CD4-positive, alpha-beta T cell treated with Interleukin-4 for 1 hour (primary cell): ENCODE data around the gene SLC2A11.

ENCODE experiments used
- DNase-seq, 2 donors: peaks; one replicate each; pipeline ENCODE4 v3.0.0-alpha.2; 2020 to 2022

Gene SLC2A11, protein sequence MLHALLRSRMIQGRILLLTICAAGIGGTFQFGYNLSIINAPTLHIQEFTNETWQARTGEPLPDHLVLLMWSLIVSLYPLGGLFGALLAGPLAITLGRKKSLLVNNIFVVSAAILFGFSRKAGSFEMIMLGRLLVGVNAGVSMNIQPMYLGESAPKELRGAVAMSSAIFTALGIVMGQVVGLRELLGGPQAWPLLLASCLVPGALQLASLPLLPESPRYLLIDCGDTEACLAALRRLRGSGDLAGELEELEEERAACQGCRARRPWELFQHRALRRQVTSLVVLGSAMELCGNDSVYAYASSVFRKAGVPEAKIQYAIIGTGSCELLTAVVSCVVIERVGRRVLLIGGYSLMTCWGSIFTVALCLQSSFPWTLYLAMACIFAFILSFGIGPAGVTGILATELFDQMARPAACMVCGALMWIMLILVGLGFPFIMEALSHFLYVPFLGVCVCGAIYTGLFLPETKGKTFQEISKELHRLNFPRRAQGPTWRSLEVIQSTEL

DNA sequence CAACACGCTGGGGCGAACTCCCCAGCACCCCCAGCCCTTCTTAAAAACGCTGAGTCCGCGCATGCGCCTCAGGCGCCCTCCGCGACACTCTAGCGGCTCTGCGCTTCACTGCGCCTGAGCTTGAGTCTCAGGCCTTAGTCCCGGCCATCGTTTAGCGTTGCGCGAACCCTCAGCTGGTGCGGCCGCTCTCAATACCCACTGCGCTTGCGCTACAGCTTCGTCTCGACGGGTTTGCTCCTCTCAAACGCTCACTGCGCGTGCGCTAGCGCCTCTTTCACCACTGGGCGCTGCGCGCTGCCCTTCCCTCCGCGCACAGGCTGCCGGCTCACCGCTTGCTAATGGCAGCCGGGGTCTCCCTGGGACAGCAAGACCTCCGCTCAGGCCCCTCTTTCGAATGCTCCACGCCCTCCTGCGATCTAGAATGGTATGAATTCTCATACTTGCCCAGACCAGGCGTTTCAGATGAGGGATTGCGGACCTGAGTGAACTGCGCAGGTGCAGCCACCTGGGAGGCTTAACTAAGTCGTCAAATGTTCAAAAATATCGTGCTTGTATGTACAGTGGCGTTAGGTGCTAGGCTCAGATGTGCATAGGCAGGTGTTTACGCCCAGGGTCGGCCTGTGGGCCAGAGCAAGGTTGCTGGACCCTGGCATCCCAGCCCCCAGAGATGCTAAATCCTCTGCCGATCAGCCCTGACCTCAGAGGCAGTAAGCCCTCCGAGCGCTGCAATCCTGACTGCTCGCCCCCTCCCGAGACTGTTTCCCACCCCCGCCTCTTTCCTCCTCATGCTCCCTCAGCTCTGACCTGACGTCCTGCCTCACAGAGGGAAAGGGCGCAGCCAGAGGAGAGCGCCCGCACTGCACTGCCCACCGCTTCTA is at the start of gene SLC2A11:
Gene SLC2A11, plus strand, starts transcription at position 270 of the 878 bp plus-strand sequence. Its CDS starts 125 bp downstream, at position 395.
- peak; percentile 96 to 98 for DNase-seq

DNA sequence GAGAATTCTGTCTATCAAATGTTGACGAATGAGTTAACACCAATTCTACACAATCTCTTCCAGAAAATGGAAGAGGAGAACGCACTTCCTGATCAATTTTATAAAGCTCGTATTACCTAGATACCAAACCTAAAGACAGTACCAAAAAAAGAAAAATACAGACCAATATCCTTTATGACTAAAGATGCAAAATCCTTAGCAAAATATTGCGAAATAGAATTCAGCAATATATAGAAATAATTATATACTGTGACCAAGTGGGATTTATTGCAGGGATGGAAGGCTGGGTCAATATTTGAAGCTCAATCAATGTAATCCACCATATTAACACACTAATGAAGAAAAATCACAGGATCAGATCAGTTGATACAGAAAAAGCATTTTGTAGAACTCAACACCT is 45.3 kb upstream of the SLC2A11 start:
- DNase-seq: no peak

DNA sequence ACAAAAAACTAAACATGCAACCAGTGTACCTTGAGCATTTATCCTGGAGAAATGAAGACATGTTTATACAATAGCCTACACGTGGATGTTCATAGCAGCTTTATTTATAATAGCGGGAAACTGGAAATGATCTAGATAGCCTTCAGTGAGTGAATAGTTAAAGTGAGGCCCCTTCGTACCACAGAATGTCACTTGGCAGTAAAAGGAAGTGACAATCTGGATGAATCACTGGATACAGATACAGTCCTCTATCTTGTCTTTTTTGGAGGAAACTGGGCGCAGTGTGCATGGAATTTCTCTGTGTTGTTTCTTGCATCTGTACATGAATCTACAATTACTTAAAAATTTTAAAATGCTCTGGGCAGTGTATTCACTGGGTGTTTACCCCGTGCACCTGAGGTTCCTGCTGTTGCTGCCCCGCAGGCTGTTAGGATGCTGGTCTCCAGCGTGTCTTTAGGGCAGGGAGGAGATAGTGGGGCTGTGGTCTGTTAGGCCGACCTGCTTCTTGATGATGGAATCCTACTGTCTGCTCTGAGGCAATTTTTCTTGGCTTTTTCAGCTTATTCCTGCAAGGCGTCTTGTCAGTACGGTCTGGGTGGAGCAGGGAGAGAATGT is 42.0 kb upstream of the SLC2A11 start:
- DNase-seq: no peak

DNA sequence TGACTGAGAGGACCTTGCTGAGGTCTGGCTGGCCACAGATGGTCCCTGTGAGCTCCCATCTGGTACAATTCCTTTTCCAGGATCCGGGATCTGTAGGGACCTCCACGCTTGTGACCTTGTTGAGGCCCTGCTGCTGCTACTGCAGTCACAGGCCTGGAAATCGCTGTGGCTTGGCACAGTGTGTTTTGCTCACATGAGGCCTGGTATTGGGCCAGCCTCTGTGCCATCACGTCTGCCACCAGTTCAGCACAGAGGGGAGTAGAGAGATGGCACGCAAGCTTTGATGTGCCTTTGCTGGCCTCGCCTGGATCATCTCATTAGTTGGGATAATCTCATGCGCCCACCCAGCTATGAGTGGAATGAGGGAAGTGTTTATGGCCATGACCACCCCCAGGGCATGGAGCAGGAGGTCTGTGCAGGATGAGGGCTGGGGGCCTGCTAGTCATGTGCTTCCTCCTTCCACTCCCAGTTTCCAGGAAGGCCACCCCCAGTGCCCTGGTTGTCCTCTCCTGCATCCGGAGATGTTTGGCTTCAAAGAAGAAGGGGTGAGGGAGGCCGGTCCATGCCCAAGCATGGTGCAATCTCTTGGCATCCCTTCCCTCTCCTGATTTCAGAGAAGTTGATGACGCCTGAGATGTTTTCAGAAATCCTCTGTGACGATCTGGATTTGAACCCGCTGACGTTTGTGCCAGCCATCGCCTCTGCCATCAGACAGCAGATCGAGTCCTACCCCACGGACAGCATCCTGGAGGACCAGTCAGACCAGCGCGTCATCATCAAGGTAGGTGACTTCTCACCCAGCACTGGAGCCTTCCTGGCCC is 41.3 kb upstream of the SLC2A11 start:
- no peak for DNase-seq

DNA sequence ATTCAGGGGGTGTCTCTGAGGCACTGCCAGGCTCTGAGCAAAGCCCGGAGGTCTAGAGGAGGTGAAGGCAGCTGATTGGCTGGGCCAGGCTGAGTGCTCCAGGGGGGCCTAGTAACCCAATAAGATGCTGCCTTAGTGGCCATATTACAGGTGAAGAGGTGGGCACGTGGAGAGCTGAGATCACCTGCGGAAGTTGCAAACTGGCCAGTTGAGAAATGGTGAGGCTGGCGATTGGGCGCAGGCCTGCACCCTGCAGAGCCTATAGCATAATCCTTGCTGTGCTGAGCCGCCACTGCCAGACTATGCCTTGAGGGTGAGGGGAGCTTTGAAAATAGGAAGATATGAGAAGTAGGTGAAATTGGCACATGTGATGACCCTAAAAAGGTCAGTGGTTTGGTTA is 40.5 kb upstream of the SLC2A11 start:
- DNase-seq: no peak

DNA sequence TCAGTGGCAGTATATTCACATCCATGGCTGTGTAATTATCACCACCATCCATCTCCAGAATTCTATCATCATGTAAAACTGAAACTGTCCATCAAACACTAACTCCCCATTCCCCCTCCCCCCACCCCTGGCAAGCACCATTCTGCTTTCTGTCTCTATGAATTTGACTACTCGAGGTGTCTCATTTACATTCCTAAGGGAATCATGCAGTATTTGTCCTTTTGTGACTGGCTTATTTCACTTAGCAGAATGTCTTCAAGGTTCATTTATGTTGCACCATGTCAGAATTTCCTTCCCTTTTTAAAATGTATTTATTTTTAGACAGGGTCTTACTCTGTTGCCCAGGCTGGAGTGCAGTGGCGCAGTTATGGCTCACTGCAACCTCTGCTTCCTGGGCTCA is 39.1 kb upstream of the SLC2A11 start:
- DNase-seq: no peak

DNA sequence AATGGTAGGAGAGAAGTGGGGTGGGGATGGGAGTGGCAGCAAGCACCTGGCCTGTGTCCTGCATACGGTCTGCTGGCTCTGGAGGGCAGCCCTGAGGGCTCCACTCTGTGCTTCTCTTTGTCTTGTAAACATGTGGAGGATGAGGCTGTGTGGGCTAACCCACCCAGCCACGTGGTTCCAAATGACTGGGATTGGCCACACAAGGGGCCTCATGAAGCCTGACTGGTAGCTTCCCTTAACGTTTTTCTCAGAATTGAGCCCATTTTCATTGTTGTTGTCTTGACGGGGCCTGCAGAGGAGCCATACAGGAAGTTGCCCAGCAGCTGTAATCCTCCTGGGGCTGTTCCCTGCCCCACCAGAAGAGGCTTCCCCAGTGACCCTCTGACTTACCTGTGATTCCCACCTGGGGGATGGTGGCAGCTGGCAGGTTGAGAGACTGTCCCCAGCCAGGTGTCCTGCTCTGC is 36.9 kb upstream of the SLC2A11 start:
- no peak for DNase-seq

DNA sequence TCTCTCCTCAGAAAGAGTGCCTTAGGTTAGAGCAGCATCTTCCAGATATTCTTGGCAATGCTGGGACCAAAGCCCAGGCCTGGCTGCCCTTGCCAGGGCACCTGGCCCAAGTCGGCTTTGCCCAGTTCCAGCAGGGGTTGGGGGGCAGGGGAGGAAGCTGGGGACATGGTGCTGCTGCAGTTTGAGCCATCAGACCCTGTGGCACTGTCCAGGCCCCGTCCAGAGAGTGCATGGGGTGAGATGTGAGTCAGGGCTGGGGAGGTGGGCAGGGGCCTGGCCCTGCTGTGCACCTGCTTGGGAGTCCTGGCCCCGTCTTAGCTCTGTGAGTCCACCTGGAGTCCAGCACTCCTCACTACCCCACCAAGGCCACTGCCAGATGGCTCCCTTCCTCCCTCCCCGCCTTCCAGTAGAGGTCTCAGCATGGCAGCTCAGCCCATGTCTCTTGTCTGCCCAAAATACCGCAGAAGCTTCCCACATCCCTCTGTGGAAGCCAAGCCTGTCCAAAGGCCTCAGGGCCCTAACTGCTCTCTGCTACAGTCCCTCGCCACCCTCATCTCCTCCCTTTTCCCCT is 35.5 kb upstream of the SLC2A11 start:
- DNase-seq: no peak

DNA sequence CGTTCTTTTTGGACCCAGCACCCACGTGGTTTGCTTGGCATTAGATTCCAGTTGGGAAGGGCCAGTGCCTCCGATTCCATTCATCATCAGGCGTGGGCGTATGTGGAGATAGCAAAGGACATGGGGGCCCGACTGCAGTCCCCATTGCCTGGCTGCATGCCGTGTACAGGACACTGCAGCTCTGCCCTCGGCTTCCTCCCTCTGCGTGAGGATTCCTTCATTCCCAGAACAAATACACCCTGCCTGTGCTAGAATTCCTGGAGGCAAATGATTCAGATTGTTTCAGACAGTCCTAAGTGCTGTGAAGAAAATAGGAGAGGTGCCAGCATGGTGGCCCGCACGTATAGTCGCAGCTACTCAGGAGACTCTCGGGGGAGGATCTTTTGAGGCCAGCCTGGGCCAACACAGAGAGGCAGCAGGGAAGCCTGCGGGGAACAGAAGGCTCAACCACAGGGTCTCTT is 34.3 kb upstream of the SLC2A11 start:
- no peak for DNase-seq

DNA sequence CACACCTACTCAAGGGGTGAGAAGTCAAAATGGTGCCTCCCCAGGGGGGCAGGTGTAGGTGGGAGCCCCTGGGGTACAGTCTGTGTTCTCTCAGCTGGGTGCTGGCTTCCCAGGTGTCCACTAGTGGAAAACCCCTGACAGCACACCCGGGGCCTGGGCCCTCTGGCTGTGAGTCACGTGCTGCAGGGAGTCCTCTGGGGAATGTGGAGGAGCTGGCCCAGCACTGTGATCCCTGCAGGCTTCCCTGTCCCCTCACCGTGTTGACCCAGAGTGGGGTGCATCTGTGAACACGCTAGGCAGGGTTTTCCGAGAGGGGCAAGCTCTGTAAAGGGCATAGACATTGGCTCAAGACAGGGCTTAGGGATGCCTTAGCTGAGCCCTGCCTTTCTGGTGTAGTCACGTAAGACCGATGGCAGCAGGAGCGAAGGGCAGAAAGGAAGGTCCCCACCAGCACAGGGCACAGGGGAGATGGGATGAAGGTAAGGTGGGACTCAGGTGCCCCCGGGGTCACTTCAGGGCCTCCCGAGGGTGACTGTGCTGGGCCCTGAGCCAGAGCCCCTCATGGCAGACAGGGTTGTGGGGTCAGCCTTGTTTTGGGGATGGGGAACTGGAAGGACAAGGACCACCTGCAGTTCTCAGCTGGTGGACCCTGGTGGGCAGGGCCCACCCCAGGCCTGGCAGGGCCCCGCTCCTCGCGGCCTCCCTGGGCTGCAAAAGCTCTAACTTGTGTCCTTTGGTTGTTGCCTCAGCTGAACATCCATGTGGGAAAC is 33.0 kb upstream of the SLC2A11 start:
- DNase-seq: no peak

DNA sequence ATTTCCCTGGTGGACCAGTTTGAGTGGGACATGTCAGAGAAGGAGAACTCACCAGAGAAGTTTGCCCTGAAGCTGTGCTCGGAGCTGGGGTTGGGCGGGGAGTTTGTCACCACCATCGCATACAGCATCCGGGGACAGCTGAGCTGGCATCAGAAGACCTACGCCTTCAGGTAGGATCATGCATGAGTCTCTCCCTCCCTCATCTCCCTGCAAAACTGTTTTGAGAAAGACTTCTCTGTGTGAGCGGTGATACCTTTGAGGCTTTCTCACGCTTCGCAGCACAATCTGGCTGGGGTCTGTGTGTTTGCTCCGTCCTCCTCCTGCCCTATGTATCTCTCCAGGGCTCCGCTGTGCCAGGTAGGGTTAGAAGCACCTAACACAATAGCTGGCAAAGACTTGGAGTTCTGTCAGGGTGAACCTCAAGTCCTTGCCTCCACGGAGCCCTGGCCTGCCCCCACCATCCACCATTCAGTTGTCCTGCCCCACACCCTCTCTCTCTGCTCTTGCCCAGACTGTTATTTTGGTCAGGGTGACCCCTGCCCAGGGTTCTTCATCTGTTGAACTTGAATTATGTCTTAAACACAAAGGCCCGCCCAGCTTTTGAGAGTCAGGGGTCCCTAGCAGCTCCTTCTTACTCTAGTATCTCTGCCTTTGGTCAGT is 32.3 kb upstream of the SLC2A11 start:
- DNase-seq: no peak

DNA sequence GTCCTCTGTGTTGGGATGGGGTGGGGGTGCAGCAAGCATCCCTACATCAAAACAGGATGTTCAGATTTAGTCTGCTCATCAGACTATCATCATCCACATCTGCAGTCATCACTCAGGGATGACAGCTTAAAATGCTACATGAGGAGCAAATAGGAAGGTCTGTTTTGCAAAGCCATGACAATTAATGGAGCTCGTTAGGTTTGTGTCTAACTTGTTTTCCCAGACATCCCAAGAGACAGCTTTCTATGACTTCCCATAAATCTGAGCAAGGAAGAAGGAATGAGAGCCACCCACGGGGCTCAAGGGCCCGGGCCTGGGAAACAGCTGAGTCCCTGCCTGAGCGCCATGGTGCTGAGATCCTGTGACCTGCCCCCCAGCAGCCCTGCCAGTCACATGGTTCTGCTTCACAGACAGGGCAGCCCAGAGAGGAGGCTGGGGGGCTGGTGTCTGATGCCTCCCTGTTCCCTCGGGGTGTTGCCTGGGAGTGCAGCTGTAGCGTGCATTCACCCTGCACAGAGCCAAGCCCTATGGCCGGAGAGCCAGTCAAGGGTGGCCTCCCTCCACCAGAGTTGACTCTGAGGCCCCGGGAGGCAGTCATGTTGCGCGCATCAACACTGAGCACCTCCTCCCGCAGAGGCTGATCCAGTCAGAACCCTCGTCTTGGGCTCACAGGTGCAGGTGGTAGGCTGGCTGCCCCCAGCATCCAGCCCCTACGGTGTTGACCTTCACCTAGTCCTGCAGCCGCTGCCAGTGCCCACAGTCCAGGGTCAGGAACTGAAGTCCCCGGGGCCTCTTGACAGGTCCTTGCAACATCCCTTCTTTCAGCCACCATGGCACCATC is 30.9 kb upstream of the SLC2A11 start:
- DNase-seq: no peak

DNA sequence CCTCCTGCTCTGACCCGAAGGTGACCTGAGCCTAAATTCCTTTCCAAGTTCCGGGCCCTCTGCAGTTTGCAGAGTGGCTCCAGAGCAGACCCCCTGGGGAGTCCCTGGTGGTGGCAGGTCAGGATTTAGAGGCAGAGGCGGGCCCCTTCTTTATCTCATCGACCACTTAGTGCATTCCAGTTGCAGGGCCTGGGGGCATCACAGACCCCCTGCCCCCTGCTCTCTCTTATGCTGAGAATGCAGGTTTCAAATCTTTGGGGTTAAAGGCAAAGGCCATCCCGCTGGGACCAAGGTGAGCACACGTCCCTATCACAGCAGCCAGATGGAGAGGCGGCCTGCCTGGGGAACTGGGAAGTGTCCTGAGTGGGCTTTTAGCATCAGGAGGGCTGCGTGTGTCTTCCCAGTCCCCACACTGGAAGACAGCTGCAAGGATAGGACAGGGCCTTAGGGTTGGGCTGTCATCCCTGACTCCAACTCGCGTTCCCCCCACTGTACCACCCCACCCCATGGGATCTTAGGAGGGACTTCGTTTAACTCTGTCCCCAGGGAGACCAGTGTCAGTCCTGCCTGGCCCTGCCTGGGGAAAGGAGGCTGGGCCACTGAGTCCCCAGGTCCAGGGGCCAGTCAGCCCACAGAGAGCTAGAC is 30.2 kb upstream of the SLC2A11 start:
- no peak for DNase-seq

DNA sequence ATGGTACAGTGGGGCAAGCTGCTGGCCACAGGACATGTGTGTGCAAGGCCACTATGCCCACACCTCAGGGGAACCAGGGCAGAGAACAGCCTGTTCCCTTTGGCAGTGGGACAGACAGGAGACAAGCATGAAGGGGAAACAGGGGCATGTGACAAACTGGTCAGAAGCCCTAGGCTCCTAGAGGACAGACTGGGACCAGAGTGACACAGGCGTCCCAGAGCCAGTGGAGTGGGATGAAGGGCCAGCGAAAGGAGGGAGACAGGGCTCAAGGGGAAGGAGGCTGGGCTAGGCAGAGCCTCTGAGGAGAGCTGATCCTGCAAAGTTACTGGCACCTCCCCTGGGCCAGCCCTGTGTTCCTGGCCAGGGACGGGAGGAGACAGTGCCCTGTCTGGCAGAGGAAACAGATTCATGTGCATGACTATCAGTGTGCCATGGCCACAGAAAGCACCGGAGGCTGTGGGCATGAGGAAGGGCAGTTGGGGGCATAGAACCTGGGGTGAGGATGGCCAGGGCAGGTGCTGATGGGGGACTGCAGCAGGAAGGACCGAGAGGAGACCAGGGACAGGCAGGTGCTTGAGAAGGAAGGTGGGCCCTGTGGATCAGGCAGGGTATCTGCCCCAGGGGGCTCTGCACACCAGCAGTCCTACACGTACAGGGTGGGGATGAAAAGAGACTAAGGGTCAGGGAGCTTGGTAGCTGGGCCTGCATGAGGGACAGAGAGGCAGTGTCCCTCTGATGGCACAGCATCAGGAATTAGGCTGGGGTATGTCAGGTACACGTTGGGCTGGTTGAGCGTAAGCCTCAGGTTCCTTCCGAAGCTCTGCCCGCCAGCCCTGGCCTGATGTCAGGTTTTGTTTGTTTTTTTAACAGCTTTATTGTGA is 28.6 kb upstream of the SLC2A11 start:
- no peak for DNase-seq

DNA sequence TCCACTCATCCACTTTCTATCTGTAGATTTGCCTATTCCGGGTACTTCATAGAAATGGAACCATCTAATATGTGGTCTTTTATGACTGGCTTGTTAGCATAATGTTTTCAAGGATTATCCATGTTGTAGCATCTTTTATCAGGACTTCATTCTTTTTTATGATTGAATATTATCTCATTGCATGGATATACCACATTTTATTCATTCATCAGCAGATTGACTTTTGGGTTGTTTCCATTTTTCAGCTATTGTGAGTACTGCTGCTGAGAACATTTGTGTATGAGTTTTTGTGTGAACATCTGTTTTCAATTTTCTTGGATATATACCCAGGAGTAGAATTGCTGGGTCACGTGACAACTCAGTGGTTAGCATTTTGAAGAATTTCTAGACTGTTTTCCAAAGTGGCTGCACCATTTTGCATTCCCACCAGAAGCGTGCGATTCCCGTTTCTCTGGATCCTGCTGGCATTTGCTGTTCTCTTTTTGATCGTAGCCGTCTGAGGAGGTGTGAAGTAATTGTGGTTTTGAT is 27.8 kb upstream of the SLC2A11 start:
- no peak for DNase-seq

DNA sequence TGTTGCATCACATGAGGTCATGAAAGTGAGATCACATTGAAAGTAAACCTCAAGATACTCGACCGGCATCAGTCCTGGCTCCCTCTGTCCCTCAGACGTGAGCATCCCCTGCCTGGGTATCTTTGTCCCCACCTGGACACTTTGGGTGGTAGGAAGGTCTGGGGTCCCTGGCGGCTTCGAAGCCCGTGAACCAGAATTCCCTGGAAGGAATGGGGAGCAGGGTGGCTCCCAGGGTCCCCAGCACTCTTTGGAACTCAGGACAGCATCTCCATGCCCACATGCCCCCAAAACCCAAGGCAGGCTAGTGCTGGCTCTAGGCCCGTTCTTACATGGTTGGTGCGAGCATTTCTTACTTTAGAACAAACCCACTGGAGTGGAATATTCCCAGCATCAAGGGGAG is 26.4 kb upstream of the SLC2A11 start:
- no peak for DNase-seq

DNA sequence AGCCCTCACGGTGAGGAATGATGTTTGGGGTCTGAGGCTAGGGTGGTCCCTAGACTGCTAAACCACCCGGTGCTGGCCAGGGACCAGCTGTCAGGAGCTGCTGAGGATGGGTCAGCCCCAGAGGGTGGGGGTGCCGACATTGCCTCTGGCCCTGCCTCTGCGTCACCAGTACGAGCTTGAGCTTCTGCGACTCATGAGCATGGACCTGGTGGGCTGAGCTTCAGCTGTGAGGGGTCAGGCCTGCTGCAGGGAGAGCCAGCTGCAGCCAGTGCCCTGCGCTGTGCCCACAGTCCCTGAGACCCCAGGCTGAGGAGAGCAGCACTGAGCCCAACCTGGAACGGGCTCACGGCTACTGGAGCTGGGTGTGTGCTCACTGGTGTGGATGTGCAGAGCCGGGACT is 25.9 kb upstream of the SLC2A11 start:
- no peak for DNase-seq
